Dedifferentiated amniotic fluid mesenchymal stem cell (primary cell): ENCODE measurements around the gene PITPNC1.
"Not testable (repeated sequence)": the region's sequence is repeated elsewhere in the genome, so short reads cannot be mapped to it uniquely, and the experiment has no call there.

Source experiments
- DNase-seq: peaks from one replicate; pipeline ENCODE4 v3.0.0-alpha.2; 2016; ENCODE audit errors: extremely low spot score

PITPNC1 gene

GRCh38 chr17:67680445-67681224, 303.6 kb downstream of the PITPNC1 start:
- no peak for DNase-seq

DNA sequence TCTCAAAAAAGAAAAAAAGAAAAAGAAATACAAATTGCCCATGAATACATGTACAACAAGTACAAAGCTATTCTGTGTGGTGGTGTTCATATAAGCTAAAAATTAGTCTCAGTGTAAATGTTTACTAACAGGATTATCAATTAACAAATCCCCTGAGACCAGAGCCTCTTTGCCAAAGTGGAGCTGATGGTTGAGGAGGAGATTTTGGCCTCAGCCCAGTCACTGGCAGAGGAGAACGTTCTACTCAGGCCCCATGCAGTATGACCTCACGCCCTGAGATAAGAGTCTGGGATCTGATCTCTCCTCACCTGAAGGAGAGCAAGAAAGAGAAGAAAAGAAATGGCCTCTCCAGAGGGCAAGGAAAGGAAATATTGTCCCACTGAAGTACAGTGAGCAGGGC, 305.1 kb downstream of the PITPNC1 start:
- no peak for DNase-seq

GRCh38 chr17:67685351-67685750, 308.3 kb downstream of the PITPNC1 start:
- DNase-seq = no peak

GRCh38 chr17:67686241-67686640, 309.2 kb downstream of the PITPNC1 start:
- DNase-seq = no peak

GRCh38 chr17:67687511-67687910, 310.4 kb downstream of the PITPNC1 start:
- DNase-seq = no peak

DNA sequence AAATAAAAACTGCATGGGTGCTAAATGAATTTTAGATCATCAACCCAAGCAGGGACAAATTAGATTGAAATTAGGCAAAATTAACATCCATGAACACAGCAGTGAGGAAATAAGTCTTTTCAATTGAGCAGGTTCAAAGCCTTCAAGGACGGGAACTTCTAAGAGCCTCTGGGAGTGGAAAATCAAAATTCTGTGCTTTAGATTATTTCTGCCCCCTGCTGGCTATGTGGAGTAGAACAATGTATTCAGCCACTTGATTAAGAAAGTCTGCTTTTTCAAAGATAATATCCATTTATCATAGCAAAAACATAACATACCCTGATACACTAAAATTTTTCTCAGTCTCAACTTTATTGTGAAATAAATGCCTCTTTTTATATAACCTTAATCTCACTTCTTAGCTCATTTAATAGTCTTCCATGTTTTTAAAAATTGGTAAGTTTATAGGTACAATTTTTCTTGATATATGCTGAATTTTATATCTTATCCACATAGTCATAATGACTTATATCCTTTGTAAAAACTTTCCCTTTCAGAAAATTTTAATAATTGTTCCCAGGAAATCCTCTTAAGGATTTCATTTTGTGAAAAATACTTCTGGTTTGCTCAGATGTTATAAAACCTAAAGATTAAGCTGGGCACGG, 312.6 kb downstream of the PITPNC1 start:
- DNase-seq = peak; percentile 82

- DNase-seq = no peak
These were observed 316.7 kb downstream of the PITPNC1 start for GRCh38 chr17:67693811-67694210.

DNA sequence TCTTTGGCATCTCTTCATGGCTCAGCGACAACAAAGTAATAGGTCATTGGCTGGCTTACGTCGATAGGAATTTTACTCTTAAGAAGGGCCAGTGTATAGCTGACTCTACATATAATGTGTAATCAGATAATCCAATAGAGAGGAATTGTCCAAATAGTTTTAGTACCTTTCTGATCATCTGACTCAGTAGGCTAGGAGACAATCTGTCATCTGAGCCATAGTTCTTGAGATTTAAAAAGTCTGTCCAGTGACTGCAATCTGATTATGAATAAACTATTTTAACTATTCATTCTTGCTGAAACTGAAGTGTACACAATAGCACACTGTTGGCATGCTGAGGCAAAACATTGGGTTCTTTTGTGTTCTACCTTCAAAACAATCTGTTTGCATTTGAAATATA, 319.3 kb downstream of the PITPNC1 start:
- DNase-seq = no peak

- no peak for DNase-seq
These were observed 319.9 kb downstream of the PITPNC1 start for GRCh38 chr17:67696853-67697498.

- DNase-seq = no peak
These were observed 323.1 kb downstream of the PITPNC1 start for GRCh38 chr17:67700037-67700724.

- DNase-seq = no peak
These were observed 323.6 kb downstream of the PITPNC1 start for GRCh38 chr17:67700725-67701119.

GRCh38 chr17:67702861-67703260, 325.8 kb downstream of the PITPNC1 start:
- not testable (repeated sequence) for DNase-seq

- DNase-seq = no peak
These were observed 330.4 kb downstream of the PITPNC1 start for GRCh38 chr17:67707442-67707841.

DNA sequence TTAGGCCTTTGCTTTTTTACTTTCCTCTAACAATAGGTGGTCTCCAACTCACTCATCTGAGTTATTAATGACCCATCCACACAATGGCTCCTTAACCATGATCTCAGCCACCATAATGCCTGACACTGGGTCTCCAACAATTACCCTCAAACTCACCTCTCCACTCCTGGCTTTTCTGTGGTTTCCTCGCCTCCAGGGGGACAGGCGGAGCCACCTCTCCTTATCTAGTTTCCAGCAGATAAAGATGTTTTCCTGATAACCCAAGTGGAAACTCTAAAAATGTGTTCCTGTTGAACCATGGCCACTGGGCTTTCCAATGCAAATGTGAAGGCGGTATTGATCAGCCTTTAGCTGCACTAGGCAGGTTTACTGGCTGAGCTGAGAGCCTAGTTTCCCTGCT, 331.3 kb downstream of the PITPNC1 start:
- no peak for DNase-seq

- DNase-seq = no peak
These were observed 334.8 kb downstream of the PITPNC1 start for GRCh38 chr17:67711916-67712315.

GRCh38 chr17:67712375-67712774, 335.3 kb downstream of the PITPNC1 start:
- DNase-seq = no peak

DNA sequence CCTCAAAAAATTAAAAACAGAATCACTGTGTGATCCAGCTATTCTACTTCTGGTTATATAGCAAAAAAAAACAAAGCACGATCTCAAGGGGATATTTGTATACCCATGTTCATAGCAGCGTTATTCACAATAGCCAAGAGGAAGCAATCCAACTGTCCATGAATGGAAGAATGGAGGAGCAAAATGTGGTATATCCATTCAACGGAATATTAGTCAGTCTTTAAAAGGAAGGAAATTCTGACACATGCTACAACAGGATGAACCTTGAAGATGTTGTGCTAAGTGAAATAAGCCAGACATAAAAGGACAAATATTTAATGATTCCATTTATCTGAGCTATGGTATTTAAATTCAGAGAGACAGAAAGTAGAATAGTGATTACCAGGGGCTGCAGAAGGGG, 336.1 kb downstream of the PITPNC1 start:
- DNase-seq = no peak

GRCh38 chr17:67716405-67716798, 339.3 kb downstream of the PITPNC1 start:
- no peak for DNase-seq

DNA sequence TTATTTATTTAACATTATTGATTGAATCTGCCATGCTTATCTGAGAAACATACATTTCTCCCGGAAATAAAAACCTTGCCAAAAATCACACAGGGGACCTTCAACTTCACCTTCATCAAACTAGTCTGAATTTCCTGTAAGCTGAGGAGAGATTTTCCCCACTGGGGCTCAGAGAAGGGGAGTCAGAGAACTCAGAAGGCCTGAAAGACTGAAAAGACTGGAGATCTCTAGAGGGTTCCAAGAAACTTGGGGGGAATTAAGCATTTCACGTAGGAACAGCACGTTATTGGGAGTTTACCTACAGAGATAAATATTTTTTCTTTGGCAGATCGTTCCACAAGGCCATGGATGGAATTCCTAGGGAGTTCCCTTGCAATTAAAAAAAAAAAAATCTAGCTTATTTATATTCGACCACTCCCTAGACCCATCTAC, 340.1 kb downstream of the PITPNC1 start:
- DNase-seq = peak; percentile 14

GRCh38 chr17:67717624-67718324, 340.7 kb downstream of the PITPNC1 start, which contains the start of gene NOL11:
TSS of gene NOL11 (plus strand) at chr17:67717936. CDS start at chr17:67717948, 12 bp downstream.
- DNase-seq = peak; percentile 99

DNA sequence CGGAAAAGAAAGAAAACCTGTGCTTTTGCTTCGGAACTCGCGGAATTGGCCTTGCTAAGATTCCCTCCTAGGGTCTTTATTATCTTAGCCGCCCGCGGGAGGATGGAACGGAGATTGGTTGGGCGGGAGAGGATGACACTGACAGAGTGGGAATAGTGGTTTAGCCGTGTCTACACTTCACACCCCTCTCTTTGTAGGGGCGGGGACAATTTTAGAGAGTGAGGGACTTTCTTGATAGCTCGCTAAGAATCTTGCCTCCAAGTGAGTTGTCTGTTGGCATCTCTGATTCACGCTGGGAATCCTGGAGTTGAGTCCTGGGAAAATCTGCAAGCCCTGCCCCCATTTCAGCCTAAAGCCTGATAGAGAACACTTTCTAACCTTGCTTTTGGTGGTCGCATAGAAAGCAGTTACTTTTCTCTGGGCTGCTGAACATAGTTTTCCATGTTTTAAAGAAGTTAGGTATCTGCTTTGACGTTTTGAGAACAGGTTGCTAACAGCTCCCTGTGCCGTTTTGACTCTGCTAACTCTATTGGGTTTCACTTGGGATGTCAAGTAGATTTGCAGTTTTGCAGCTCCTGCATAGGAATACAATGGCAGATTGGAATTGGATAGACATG, 341.4 kb downstream of the PITPNC1 start:
- peak; percentile 38 for DNase-seq
